ENCODE results near the gene FGF18.
A peak's percentile ranks its signal among the peaks of the same experiment; 100 is the strongest.

FGF18 gene

DNA sequence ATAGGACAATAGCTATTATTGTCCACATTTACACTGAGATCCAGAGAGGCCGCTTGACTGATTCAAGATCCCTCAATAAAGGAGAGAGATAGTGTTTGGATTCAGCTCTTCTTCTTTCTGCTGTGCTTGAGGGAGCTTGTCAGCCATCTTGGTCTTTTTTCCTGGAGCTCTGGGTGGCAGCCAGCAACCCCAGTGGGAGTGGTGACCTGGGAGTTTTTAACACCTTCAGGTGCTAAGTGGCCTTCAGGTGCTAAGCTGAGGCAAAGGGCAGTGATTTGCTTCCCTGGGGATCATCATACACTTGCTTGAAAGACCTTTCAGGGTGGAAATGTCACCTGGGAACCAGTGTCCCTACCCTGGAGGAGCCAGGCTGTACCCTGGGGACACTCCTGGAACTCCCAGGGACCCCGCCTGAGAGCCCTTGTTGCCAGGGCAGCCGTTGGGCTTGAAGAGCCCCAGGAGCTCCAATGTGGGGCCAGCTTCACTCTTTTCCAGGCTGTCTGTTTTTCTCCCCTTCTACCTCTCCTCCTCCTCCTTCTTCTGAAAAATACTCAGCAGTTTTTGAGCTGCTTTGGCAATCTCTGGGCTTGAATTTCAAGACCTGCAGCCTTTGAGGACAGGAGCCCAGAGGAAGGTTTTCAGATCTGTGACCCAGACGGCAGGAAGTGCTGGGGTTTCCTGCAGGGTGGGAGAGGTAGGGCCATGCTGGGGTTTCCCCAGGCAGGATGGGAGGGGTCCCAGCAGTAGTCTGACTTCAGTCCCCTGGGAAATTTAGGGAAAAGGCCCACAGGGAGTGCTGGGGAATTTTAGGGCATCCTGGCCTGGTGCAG lies 59.7 kb downstream of the FGF18 start:
- TF ChIP-seq, protein P1, sequence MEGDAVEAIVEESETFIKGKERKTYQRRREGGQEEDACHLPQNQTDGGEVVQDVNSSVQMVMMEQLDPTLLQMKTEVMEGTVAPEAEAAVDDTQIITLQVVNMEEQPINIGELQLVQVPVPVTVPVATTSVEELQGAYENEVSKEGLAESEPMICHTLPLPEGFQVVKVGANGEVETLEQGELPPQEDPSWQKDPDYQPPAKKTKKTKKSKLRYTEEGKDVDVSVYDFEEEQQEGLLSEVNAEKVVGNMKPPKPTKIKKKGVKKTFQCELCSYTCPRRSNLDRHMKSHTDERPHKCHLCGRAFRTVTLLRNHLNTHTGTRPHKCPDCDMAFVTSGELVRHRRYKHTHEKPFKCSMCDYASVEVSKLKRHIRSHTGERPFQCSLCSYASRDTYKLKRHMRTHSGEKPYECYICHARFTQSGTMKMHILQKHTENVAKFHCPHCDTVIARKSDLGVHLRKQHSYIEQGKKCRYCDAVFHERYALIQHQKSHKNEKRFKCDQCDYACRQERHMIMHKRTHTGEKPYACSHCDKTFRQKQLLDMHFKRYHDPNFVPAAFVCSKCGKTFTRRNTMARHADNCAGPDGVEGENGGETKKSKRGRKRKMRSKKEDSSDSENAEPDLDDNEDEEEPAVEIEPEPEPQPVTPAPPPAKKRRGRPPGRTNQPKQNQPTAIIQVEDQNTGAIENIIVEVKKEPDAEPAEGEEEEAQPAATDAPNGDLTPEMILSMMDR (IDR thresholded peaks at IDR 0.05), result no peak

DNA sequence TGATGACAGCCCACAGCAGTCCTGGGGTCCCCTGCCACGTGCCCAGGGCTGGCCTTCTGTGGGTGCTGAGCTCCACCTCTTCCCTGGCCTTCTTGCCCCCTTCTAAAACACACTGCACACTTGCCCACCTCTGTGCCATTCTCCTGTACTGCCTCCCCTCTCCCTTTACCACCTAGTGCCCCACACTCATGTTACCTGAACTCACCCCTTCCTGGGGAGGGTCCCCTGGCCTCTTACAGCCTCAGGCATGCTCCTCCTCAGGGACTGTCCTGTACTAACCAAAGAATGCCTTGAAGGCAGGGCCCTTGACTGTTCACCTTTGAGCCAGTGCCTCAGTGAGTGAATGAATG lies 60.3 kb downstream of the FGF18 start:
- TF ChIP-seq, protein P1 (IDR thresholded peaks at IDR 0.05), result no peak

- TF ChIP-seq, protein P1 (IDR thresholded peaks at IDR 0.05), result no peak
These were observed 60.8 kb downstream of the FGF18 start for GRCh38 chr5:171480239-171480638.

DNA sequence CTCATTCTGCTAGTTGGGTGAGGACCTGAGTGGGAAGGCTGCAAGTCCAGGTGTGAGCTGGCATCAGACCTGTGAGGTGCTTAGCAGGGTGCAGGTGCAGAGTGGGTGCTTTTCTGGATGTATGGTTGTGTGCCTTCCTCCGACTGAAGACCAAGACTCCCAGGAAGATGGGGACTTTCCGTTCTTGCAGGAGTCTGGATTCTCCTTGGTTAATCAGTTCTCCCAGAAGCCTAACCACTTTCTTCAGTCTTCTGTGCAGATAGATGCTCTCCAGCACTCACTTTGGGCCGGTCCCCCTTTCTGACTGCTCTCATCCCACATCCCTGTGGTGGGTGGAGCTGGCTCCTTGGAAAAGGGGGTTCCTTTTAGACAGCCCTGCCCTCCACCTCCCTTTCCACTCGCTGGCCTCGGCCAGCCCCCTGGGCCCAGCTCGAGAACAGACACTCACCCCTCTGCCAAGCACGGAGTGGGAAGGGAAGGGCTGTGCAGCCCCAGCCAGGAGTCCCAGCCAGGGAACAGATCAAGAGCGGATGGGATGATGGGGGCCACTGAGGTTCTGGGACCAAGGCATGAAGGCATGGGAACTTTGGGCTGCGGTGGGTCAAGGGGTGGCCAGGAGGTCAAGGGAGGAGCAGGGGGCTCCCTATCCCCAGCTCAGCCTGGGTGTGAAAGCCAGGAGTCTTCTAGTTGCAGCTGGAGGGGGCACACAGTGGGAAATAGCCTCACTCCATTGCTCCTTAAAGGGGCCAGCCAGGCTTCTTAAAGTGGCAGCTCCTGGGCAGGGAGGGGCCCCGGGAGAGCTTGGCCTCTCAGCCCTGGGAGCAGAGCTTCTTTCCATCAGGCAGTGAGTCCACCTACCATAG lies 62.4 kb downstream of the FGF18 start:
- TF ChIP-seq, protein P1 (IDR thresholded peaks at IDR 0.05), result no peak

DNA sequence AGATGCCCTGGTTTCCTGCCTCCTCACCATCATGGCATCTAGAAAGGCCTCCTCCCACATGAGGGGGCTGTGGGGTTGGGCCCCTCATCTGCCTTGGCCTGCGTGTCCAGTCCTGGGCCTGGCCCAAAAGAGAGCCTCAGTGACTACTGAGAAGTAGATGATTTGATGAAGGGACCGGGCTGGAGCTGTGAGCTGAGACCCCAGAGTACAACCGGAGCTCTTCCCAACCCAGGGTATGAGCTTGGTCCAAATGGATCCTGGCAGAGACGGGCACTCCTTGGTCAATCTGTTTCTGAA lies 62.9 kb downstream of the FGF18 start:
- TF ChIP-seq, protein P1 (IDR thresholded peaks at IDR 0.05), result no peak

- TF ChIP-seq, protein P1 (IDR thresholded peaks at IDR 0.05), result no peak
These were observed 64.2 kb downstream of the FGF18 start for GRCh38 chr5:171483551-171484135.

- TF ChIP-seq, protein P1 (IDR thresholded peaks at IDR 0.05), result peak; percentile 89
These were observed 65.0 kb downstream of the FGF18 start for GRCh38 chr5:171484460-171484899.

Measured in LNCAP (cell line).